Psoas muscle (tissue), 8 donors: ENCODE results near the gene FMNL3. TPM values are rescaled to one million over a fixed set of nuclear protein-coding genes. Genes with fewer than 3 reads are reported as not detected.

ENCODE experiments used
- ATAC-seq, 4 donors: fragments of 200-7000 bp; cut with Tn5 transposase; one replicate each; pipeline ENCODE4 v1.9.1; 2020; ENCODE audit warnings: moderate library complexity in 3 of 4, mild to moderate bottlenecking in 2 of 4
- DNase-seq, 2 donors: peaks; one replicate each; pipeline ENCODE4 v3.0.0-alpha.2; 2020
- H3K27ac ChIP-seq: fragments of 200-600 bp; one replicate; pipeline ENCODE4 v1.8.0; 2022
- H3K27me3 ChIP-seq, 3 donors: fragments of 200-600 bp in 1 of 3; one replicate each; pipeline versions ENCODE4 v1.6.1 to v1.8.0; 2013 to 2022; ENCODE audit warnings: low read length in 2 of 3, mild to moderate bottlenecking in 2 of 3, moderate library complexity in 1 of 3; ENCODE audit not compliant: insufficient read depth in 3 of 3
- H3K36me3 ChIP-seq, 2 donors: fragments of 200-600 bp in 1 of 2; one replicate each; pipeline versions ENCODE4 v1.6.1 to v1.8.0; 2013 to 2022; ENCODE audit warnings: low read depth in 1 of 2, mild to moderate bottlenecking in 1 of 2, moderate library complexity in 1 of 2; ENCODE audit not compliant: insufficient read depth in 1 of 2
- H3K4me1 ChIP-seq: fragments of 200-600 bp; one replicate; pipeline ENCODE4 v1.8.0; 2022
- H3K4me3 ChIP-seq: fragments of 200-600 bp; one replicate; pipeline ENCODE4 v1.8.0; 2022; ENCODE audit warnings: mild to moderate bottlenecking
- H3K9me3 ChIP-seq: fragments of 200-600 bp; one replicate; pipeline ENCODE4 v1.8.0; 2022
- WGBS, 3 donors: extraction: QIAGEN DNeasy Blood & Tissue Kit; methylation state at CpG; one replicate each; pipeline versions ENCODE4 v1.1.6 to v1.1.7; 2013; 5-methylcytosine and 5-hydroxymethylcytosine counted together
- intact Hi-C, 2 donors: fragments of 100-400 bp; cut with DNase I; formaldehyde crosslinking; loops; one replicate each; pipeline versions ENCODE4 v1.11.0 to v1.14.2; 2022
- polyA plus RNA-seq, 3 donors: library from polyadenylated mRNA; stranded (reverse); fragments of 200-250 nt; gene quantifications; one replicate each; pipeline ENCODE4 v1.2.3, GENCODE V29; 2013
- total RNA-seq, 4 donors: library from RNA; stranded (reverse); fragmentation: NEBNext Ultra II Directional in 2 of 4; extraction: Animal tissue kit (Norgen Biotek cat#: 25700) in 2 of 4; gene quantifications; one replicate each; pipeline versions ENCODE4 v1.2.1 to v1.2.4, GENCODE V29; 2021 to 2023
- TF ChIP-seq, protein P1 (sequence below): fragments of 200-600 bp; IDR thresholded peaks from one replicate; pipeline ENCODE4 v1.8.0; 2022; ENCODE audit warnings: antibody characterized with exemption
- donor health status: healthy with polysubstance abuse.
- donor health status: DM: no; HTN: no; CAD: no; lungs with moderate emphysema.
- donor health status: Bipolar disorder and iron deficiency.
- donor health status: healthy.
- donor health status: DM: yes; HTN: yes; CAD: no.
- donor health status: DM: no; HTN: no; CAD: no.
- donor health status: DM: no; HTN: no; CAD: no.
- donor health status: DM: yes; HTN: yes; CAD: no.

Gene FMNL3
- total and polyA plus RNA-seq, 7 donors, result 1.5 to 11.3 (median 5.5) TPM

GRCh38 chr12:49665384-49665783 lies 41.8 kb downstream of the FMNL3 start:
- no peaks in the 10 kb centered on the region for H3K27me3 ChIP-seq
- WGBS, 3 donors, result 47 to 63% (median 49%) methylated on average over 2 of the region's 2 CpGs
- TF ChIP-seq, protein P1, sequence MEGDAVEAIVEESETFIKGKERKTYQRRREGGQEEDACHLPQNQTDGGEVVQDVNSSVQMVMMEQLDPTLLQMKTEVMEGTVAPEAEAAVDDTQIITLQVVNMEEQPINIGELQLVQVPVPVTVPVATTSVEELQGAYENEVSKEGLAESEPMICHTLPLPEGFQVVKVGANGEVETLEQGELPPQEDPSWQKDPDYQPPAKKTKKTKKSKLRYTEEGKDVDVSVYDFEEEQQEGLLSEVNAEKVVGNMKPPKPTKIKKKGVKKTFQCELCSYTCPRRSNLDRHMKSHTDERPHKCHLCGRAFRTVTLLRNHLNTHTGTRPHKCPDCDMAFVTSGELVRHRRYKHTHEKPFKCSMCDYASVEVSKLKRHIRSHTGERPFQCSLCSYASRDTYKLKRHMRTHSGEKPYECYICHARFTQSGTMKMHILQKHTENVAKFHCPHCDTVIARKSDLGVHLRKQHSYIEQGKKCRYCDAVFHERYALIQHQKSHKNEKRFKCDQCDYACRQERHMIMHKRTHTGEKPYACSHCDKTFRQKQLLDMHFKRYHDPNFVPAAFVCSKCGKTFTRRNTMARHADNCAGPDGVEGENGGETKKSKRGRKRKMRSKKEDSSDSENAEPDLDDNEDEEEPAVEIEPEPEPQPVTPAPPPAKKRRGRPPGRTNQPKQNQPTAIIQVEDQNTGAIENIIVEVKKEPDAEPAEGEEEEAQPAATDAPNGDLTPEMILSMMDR, result no peak
- no peaks in the 10 kb centered on the region for H3K36me3 ChIP-seq
- H3K27ac ChIP-seq, result no peak overlapping the region
- peaks cover 41% of the 10 kb centered on the region for H3K4me1 ChIP-seq
- ATAC-seq (no peak), DNase-seq (no peak)
- no peaks in the 10 kb centered on the region for H3K9me3 ChIP-seq
- H3K4me3 ChIP-seq, result no peak overlapping the region
- intact Hi-C loops, result no loop called here

GRCh38 chr12:49664591-49665239 lies 42.5 kb downstream of the FMNL3 start:
- no peak for ATAC-seq
- intact Hi-C loops, result no loop called here
- H3K4me3 ChIP-seq, result no peak overlapping the region
- WGBS, 3 donors, result 81 to 87% (median 81%) methylated on average over 4 of the region's 4 CpGs
- TF ChIP-seq, protein P1, result no peak
- DNase-seq, result no peak
- no peaks in the 10 kb centered on the region for H3K9me3 ChIP-seq
- H3K36me3 ChIP-seq, result no peaks in the 10 kb centered on the region
- H3K27ac ChIP-seq, result peak overlapping the region; percentile 87
- no peaks in the 10 kb centered on the region for H3K27me3 ChIP-seq
- H3K4me1 ChIP-seq, result peaks cover 40% of the 10 kb centered on the region

DNA sequence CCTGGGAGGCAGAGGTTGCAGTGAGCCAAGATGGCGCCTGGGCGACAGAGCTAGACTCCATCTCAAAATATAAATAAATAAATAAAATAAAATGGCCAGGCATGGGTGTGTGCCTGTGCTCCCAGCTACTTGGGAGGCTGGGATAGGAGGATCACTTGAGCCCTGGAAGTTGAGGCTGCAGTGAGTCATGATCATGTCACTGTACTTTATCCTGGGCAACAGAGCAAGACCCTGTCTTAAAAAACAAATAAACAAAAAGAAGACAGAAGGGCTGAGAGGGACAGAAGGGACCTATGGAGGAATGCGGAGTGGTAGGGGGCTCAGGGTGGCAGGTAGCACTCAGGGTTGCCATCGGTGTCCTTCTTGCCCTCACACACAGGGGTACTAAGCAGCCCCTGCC lies 43.0 kb downstream of the FMNL3 start:
- 91 to 99% (median 96%) methylated on average over 4 of the region's 4 CpGs for WGBS, 3 donors
- peak overlapping the region; percentile 87 for H3K27ac ChIP-seq
- intact Hi-C loops, result no loop called here

DNA sequence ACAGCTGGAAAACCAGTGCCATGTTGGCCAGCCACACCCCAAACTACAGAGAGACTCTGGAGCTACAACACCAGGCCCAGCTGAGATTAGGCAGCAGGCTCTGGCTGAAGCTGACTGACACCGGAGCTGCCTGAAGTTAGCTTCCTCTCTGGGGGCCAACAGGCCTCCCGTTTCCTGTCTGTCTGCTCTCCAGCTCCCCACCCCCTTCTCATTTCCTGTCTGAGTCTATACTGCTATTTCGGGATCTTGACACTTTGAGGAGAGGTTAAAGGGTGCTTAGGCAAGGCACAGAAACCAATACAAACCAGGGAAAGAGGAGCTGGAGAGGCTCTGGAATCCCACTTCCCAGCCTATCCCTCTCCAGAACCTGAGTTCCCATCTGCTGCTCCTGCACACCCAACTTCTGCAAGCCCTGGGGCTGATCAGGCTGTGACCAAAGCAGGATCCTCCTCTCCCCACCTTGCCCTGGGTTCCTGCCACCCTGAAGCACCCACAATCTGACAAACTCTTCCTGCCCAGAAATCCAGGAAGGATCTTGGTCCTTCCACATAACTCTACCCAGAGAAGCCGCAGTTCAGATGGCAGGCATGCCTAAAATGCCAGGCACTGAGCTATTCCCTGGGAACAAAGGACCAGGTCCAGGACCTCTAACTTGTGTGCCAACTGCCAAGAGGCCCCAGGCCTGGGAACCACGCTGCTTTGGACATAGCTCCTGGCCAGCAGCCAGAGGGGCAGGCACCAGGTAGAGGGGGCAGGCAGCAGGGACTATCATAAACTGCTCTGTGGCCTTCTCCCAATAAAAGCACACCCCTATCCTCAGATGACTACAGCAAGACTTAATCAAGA lies 44.0 kb downstream of the FMNL3 start:
- DNase-seq (peak; percentile 75 to 89), ATAC-seq (peak; percentile 93 to 96 (median 94))
- Histone ChIP-seq H3K27me3 (no peaks in the 10 kb centered on the region), H3K4me3 (peak overlapping the region; percentile 17), H3K4me1 (peaks cover 40% of the 10 kb centered on the region), H3K27ac (peak overlapping the region; percentile 87), H3K36me3 (peaks cover 0 to 2% of the 10 kb centered on the region in 2 donors), H3K9me3 (no peaks in the 10 kb centered on the region)
- 6 to 9% (median 8%) methylated on average over 5 of the region's 5 CpGs for WGBS, 3 donors
- TF ChIP-seq, protein P1, result no peak
- intact Hi-C loops, result no loop called here

More for the DNA sequence above, 43.0 kb downstream of the FMNL3 start:
- Histone ChIP-seq H3K36me3 (no peaks in the 10 kb centered on the region), H3K4me1 (peaks cover 40% of the 10 kb centered on the region), H3K4me3 (no peak overlapping the region), H3K9me3 (no peaks in the 10 kb centered on the region), H3K27me3 (no peaks in the 10 kb centered on the region)
- ATAC-seq (no peak), DNase-seq (no peak)
- TF ChIP-seq, protein P1, result no peak
